ENCODE results near the gene RBFA.
A peak's percentile ranks its signal among the peaks of the same experiment; 100 is the strongest.
"Not testable (repeated sequence)": the region's sequence is repeated elsewhere in the genome, so short reads cannot be mapped to it uniquely, and the experiment has no call there.

The RBFA gene

GRCh38 chr18:80034068-80034851 lies at the start of gene RBFA:
RBFA (plus strand) TSS chr18:80034434; CDS start chr18:80034496, 62 bp downstream.
- peak; percentile 99 for DNase-seq

GRCh38 chr18:79985172-79985571 lies 49.1 kb upstream of the RBFA start:
- no peak for DNase-seq

- DNase-seq, result no peak
Observed at GRCh38 chr18:79986726-79987125, 47.5 kb upstream of the RBFA start.

- DNase-seq, result no peak
Observed at GRCh38 chr18:79987566-79987965, 46.7 kb upstream of the RBFA start.

- DNase-seq, result peak; percentile 36
Observed at GRCh38 chr18:79988071-79988450, 46.2 kb upstream of the RBFA start.

GRCh38 chr18:79988451-79989194 lies 45.6 kb upstream of the RBFA start, which contains the start of gene TXNL4A:
TXNL4A (minus strand) TSS chr18:79988563; CDS start chr18:79988392, 171 bp downstream.
- DNase-seq, result peak; percentile 67

GRCh38 chr18:79989195-79989497 lies 45.1 kb upstream of the RBFA start:
- no peak for DNase-seq

- DNase-seq, result no peak
Observed at GRCh38 chr18:79991494-79991893, 42.7 kb upstream of the RBFA start.

- not testable (repeated sequence) for DNase-seq
Observed at GRCh38 chr18:79999701-80000100, 34.5 kb upstream of the RBFA start.

- no peak for DNase-seq
Observed at GRCh38 chr18:80000877-80001276, 33.4 kb upstream of the RBFA start.

GRCh38 chr18:80002468-80002867 lies 31.8 kb upstream of the RBFA start:
- DNase-seq, result no peak

- DNase-seq, result no peak
Observed at GRCh38 chr18:80004600-80005342, 29.5 kb upstream of the RBFA start.

- no peak for DNase-seq
Observed at GRCh38 chr18:80006724-80007123, 27.5 kb upstream of the RBFA start.

- DNase-seq, result peak; percentile 81
Observed at GRCh38 chr18:80009661-80010550, 24.3 kb upstream of the RBFA start.

GRCh38 chr18:80010551-80010906 lies 23.7 kb upstream of the RBFA start:
- DNase-seq, result no peak

GRCh38 chr18:80011496-80012137 lies 22.6 kb upstream of the RBFA start:
- DNase-seq, result not testable (repeated sequence)

GRCh38 chr18:80012714-80013113 lies 21.5 kb upstream of the RBFA start:
- no peak for DNase-seq

GRCh38 chr18:80022613-80023012 lies 11.6 kb upstream of the RBFA start:
- no peak for DNase-seq

- no peak for DNase-seq
Observed at GRCh38 chr18:80023173-80023572, 11.1 kb upstream of the RBFA start.

- DNase-seq, result no peak
Observed at GRCh38 chr18:80026363-80026762, 7.9 kb upstream of the RBFA start.

- peak; percentile 9 for DNase-seq
Observed at GRCh38 chr18:80027719-80028118, 6.5 kb upstream of the RBFA start.

- no peak for DNase-seq
Observed at GRCh38 chr18:80029690-80030089, 4.5 kb upstream of the RBFA start.
